Body of pancreas (tissue), 4 donors: ENCODE data around the gene PITPNC1.

Experiments used
- POLR2A ChIP-seq, 3 donors: fragments of 450-650 bp; IDR thresholded peaks; one replicate each; pipeline ENCODE4 v1.6.1; 2016; ENCODE audit warnings: antibody characterized with exemption in 3 of 3, mild to moderate bottlenecking in 2 of 3
- TF ChIP-seq, protein P1 (sequence below), 7 experiments: fragments of 450-650 bp in 4 of 7; fragments of 200-600 bp in 3 of 7; sonication (generic) in 3 of 7; IDR thresholded peaks; one replicate each; pipeline ENCODE4 v1.5.1; 2016 to 2019; ENCODE audit warnings: antibody characterized with exemption in 7 of 7

DNA sequence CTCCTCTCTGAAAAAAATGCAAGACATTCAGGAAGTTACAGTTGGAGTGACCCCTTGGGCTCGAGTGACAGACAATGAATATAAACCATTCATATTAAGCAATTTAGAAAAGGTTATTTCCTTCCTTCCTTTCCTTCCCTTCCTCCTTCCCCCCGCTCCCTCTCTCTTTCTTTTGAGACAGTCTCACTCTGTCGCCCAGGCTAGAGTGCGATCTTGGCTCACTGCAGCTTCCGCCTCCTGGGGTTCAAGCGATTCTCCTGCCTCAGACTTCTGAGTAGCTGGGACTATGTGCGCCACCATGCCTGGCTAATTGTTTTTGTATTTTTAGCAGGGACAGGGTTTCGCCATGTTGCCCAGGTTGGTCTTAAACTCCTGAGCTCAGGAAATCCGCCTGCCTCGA, 23.9 kb upstream of the PITPNC1 start:
- TF ChIP-seq, protein P1, sequence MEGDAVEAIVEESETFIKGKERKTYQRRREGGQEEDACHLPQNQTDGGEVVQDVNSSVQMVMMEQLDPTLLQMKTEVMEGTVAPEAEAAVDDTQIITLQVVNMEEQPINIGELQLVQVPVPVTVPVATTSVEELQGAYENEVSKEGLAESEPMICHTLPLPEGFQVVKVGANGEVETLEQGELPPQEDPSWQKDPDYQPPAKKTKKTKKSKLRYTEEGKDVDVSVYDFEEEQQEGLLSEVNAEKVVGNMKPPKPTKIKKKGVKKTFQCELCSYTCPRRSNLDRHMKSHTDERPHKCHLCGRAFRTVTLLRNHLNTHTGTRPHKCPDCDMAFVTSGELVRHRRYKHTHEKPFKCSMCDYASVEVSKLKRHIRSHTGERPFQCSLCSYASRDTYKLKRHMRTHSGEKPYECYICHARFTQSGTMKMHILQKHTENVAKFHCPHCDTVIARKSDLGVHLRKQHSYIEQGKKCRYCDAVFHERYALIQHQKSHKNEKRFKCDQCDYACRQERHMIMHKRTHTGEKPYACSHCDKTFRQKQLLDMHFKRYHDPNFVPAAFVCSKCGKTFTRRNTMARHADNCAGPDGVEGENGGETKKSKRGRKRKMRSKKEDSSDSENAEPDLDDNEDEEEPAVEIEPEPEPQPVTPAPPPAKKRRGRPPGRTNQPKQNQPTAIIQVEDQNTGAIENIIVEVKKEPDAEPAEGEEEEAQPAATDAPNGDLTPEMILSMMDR (IDR thresholded peaks at IDR 0.05), result no peak
- no peak for TF ChIP-seq POLR2A (IDR thresholded peaks at IDR 0.05)
